IPS-NIHi7 (cell line): Measurements from ENCODE around the gene BRD1.

ENCODE experiments used
- DNase-seq: peaks from one replicate; pipeline ENCODE4 v3.0.0; 2012; ENCODE audit warnings: mixed read lengths; ENCODE audit errors: extremely low spot score

Gene BRD1

DNA sequence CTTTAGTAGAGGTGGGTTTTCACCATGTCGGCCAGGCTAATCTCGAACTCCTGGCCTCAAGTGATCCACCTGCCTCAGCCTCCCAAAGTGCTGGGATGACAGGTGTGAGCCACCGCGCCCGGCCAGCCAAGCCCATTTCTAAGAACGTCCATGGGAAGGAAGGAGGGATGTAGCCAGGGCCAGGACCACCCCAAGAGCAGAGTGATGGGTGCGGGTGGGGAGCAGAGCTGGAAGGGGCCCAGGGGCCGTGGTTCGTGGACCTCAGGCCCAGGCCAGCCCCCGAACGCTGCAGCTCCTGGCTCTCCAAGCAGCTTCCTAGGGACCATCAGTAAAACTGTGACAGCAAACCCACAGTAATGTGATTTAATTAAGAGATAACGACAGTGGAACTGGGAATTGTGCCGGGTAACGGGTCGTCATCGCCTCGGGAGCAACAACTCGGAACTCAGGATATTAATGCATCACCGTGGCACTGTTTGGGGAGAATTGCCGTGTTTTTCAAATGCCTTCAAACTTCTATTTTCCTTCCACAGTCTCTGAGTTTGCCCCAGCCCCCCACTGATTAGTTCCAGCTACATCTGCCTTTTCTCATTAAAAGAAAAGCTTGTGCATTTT is 74.3 kb downstream of the BRD1 start:
- no peak for DNase-seq

DNA sequence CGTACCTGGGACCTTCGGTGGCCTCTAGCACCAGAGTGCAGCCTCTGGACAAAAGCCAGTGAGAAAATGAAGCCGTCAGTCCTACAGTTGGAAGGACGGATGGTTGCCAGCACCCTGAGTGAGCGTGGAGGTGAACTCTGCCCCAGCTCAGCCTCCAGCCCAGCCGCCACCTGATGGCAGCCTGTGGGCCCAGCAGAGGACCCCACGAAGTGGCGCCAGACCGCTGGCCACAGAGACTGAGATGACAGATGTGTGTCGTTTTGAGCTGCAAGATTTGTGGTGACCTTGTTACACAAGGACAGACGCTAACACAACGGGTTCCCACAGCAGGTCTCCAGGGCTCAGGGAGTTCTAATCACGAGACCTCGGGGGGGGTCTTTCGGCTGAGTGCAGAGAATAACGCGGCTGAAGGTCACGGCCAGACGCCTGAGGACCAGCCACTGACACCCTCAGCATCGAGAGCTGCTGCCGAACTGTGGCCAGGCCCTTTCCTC is 75.0 kb downstream of the BRD1 start:
- no peak for DNase-seq

DNA sequence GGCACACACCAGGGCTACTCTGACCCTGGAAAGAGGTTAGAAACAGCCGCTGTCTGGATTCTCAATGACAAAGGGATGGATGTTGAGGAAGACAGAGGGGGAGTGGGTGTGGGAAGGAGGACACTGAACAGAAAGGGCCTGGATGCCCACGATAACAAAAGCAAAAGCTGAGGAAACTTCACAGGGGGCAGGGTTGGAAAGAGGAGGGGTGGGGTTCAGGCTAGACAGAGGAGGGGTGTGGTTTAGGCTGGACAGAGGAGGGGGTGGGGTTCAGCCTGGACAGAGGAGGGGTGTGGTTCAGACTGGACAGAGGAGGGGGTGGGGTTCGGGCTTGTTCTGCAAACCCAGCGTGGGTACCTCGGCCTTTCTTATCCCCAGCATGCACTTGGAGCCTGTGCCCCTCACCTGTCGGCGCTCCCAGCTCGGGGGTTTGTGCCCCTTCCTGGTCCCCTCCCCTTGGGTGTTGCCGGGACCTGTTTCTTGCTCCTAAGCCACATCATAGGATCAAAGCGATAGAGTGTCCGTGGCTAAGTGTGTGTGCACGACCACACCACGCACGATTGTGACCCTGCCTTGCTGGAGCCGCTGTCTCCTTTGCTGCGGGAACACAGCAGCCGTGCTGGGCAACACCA is 75.6 kb downstream of the BRD1 start:
- DNase-seq, result no peak

DNA sequence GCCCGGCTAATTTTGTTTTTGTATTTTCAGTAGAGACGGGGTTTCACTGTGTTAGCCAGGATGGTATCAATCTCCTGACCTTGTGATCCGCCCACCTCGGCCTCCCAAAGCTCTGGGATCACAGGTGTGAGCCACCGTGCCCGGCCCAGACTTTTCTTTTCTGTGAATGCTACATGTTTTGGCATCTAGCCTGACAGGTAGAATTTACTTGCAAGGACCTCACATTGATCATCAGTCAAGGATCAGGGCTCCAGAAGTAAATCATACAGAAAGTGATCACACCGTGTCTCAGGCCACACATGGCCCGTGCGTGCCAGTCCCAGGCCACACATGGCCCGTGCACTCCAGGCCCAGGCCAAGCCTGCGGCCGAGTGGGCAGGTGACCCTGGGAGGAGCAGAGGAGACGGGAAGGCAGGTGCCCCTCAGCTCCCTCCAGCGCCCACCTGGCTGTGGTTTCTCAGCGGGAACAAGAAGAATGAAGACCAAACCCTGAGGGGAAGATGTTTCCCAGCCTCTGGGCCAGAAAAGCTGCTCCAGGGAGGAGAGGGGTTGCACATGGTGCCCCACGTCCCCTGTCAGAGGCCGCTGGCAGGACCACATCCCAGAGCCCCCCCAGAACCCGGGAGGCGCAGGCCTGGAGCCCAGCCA is 76.2 kb downstream of the BRD1 start:
- DNase-seq, result no peak

DNA sequence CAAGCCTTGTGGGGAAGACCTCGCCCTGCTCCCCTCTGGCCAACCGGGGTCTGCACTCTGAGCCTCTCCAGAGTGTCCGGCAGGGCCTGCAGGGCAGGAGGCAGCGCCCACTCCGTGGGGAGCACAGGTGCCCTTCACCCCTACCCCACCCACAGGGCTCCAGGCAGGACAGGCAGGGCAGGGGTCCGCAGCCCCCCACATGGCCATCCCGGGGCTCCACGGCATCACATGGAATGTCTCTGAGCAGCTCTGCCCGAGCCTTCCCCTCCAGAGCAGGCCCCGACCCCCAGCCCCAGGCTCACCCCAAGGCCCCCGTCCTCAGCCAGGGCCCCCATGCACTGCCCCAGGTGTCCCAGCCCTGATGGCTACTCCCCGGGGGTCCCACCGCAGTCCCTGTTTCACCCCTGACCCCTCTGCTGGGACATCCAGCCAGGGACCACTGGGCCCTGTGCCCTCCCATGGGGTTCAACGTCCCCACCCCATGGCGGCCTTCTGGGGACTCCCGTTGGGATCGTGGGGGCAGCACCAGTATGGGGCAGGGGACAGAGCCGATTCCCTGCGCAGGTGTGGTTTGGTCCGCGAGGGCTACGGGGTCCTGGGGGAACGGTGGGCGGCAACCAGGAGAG is 77.7 kb downstream of the BRD1 start:
- DNase-seq, result no peak

- no peak for DNase-seq
Observed at GRCh38 chr22:49749227-49749626, 78.4 kb downstream of the BRD1 start.

- no peak for DNase-seq
Observed at GRCh38 chr22:49748514-49748913, 79.2 kb downstream of the BRD1 start.

GRCh38 chr22:49747716-49748115 is 80.0 kb downstream of the BRD1 start:
- DNase-seq, result no peak

DNA sequence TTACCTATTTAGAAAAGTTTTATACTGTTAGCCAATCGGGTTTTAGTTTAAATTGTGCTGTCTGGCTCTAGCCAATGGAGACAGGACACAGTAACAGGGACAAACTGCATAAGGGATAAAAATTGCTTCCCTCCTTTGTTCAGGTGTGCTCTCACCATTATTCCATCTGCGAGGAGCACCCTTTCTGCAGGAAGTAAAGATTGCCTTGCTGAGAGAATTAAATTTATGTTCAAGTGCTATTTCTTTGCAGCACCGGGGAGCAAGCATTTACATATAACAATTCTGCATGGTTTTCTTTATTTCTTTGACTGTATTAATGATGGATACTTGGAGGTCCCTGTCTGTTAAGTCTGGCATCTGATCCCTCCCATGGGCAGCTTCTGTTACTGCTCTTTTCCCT is 80.5 kb downstream of the BRD1 start:
- no peak for DNase-seq

DNA sequence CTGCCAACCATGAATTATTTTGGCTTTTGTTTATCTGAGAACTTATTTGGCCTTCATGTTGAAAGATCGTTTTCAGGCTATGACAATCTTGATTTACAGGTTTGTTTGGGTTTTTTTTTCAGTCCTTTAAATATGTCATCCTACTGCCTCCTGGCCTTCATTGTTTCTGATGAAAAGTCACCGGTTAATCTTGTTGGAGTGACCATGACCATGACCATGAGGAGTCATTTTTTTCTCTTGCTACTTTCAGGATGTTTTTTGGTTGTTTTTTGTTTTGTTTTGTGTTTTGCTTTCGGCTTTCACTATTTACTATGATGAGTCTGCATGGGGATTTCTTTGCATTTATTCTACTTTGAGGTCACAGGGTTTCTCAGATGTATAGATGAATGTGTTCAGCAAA is 81.6 kb downstream of the BRD1 start:
- no peak for DNase-seq

GRCh38 chr22:49740242-49740641 is 87.4 kb downstream of the BRD1 start:
- DNase-seq, result no peak

GRCh38 chr22:49739138-49739537 is 88.5 kb downstream of the BRD1 start:
- no peak for DNase-seq

DNA sequence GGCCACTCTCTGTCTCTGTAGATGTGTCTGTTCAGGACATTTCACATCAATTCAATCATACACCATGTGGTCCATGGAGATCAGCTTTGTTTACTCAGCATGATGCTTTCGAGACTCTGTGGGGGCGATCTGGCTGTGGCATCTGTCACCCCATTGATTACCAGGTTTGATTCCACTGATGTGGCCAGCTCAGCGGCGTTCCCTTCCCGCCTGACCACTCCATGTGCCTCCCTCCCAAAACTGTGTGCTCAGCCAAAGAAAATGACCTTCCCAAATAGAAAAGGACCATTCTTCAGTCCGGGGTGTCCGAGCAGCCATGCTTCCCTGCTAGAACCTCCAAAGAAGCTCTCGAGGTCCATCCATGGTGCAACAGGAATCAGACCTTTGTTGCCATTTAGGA is 89.1 kb downstream of the BRD1 start:
- no peak for DNase-seq

GRCh38 chr22:49738006-49738405 is 89.7 kb downstream of the BRD1 start:
- DNase-seq, result no peak

DNA sequence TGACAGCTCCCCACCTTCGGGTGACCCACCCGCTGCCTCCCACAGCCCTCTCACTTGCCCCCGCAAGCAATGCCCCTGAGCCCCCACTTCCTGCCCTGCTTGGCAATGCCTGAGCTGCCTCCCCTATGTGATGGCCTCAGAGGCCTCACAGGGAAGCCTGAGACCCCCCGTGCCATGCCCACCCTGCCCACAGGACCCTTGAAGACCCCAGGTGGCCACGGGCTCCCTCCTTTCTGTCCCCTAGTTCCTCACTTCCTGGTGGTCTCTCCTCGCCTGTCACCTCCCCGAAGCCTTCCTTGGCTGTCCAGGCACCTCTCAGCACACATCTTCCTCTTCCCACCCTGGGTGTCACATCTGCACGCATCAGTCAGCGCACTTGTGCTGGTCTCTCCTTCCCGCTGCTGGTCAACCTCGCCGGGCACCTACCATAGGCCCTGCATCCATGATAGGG is 90.5 kb downstream of the BRD1 start:
- DNase-seq, result no peak

- DNase-seq, result no peak
Observed at GRCh38 chr22:49736538-49736937, 91.1 kb downstream of the BRD1 start.

- no peak for DNase-seq
Observed at GRCh38 chr22:49735901-49736421, 91.7 kb downstream of the BRD1 start.

DNA sequence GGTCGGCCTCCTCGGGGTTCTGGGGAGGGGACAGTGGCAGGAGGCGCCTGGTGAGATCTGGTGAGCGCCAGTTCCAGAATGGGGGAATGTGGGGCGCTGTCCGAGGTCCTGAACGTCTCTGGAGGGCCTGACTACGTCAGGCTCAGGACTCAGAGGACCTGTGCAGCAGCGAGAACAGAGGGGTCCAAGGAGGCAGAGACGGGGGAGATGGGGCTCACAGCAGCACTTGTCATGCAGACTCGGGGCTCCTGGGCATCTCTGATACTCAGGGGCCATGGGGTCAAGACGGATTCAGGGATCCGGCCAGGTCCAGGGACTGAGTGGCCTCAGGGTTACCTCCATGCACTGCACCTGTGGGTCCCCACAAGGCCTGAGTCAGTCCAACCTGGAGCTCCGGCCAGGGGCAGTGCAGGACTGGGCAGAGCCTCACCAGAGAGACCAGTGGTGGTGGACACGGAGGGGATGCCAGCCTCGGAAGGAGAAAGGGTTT is 92.2 kb downstream of the BRD1 start:
- peak; percentile 93 for DNase-seq

GRCh38 chr22:49734882-49735281 is 92.8 kb downstream of the BRD1 start:
- no peak for DNase-seq

DNA sequence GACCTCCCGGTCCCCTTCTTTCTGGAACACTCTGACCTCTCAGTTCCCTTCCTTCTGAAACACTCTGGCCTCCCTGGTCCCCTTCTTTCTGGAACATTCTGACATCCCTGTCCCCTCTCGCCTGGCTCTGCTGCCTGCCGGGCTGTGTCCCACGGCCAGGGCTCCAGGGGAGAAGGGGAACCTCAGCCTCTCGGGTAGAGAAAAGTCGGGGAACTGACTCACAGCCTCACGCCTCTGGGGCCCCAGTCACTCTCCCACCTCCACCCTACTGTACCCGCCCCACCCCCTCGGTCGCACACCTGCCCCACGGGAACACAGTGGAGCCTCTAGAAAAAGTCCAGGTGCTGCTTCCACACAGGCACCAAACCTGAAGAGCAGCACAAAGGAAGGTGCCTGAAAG is 93.3 kb downstream of the BRD1 start:
- no peak for DNase-seq

DNA sequence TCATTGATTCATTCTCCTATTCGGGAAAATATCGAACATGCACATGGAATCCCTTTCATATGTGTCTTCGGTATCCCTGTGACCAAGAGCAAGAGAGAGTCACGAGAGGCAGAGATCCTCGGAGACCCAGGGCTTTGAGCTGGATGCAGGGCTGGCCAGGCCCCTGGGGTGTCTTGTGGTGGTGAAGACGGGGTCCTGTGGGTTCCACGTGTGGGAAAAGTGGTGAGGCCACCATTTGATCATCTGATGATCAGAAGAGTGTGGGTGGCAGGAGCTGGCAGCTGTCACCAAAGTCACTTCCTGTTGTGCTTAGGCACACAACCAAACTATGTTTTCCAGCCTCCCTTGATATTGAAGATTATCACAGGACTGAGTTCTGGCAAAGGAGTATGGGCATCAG is 94.0 kb downstream of the BRD1 start:
- DNase-seq, result no peak

DNA sequence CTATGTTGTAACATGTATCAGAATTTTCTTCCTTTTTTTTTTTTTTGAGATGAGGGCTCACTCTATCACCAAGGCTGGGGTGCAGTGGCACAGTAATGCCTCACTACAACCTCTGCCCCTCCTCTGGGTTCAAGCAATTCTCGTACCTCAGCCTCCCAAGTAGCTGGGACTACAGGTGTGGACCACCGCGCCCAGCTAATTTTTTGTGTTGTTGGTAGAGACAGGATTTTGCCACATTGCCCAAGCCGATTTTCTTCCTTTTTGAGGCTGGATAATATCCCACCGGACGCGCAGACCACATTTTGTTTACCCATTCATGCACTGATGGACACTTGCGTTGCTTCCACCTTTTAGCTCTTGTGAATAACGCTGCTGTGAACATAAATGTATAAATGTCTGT is 97.0 kb downstream of the BRD1 start:
- DNase-seq, result no peak
